MCF 10A (cell line): ENCODE results near the gene ARMC9. TPM values are rescaled to one million over a fixed set of nuclear protein-coding genes. Genes with fewer than 3 reads are reported as not detected.
"Not testable (repeated sequence)": the region's sequence is repeated elsewhere in the genome, so short reads cannot be mapped to it uniquely, and the experiment has no call there.

Experiments used
- BruUV-seq: library from RNA; stranded (reverse); fragments of 400-500 nt; replicated peaks from 2 replicates; lab custom pipeline; 2021; lab: Mats Ljungman, UMichigan
- CTCF ChIA-PET: fragments of 300-600 bp; sonication (Branson Sonifier 250); formaldehyde crosslinking; extraction: SDS; loops from one replicate; lab custom pipeline; 2021; ENCODE audit warnings: antibody characterized with exemption, inconsistent platforms; lab: Yijun Ruan, JAX
- POLR2A ChIA-PET: fragments of 300-600, 350-650 bp; sonication (Branson Sonifier 250); formaldehyde crosslinking; extraction: SDS; loops from one replicate; lab custom pipeline; 2020; ENCODE audit warnings: antibody characterized with exemption, inconsistent platforms; lab: Yijun Ruan, JAX
- DNase-seq: peaks from one replicate; pipeline ENCODE4 v3.0.0-alpha.2; 2018; ENCODE audit not compliant: unreplicated experiment
- H3K27ac Mint-ChIP-seq: one replicate; pipeline ENCODE4 v1.8.0; 2022; ENCODE audit warnings: mild to moderate bottlenecking, low read depth, mixed read lengths; ENCODE audit not compliant: unreplicated experiment
- H3K27me3 Mint-ChIP-seq: one replicate; pipeline ENCODE4 v1.8.0; 2022; ENCODE audit warnings: mixed read lengths; ENCODE audit not compliant: insufficient read depth, unreplicated experiment
- H3K36me3 Mint-ChIP-seq: one replicate; pipeline ENCODE4 v1.8.0; 2022; ENCODE audit warnings: mild to moderate bottlenecking, moderate library complexity, mixed read lengths; ENCODE audit not compliant: insufficient read depth, unreplicated experiment
- H3K4me1 Mint-ChIP-seq: one replicate; pipeline ENCODE4 v1.8.0; 2022; ENCODE audit warnings: mixed read lengths; ENCODE audit not compliant: insufficient read depth, unreplicated experiment
- H3K4me3 Mint-ChIP-seq: one replicate; pipeline ENCODE4 v1.8.0; 2022; ENCODE audit warnings: mild to moderate bottlenecking, moderate library complexity, mixed read lengths; ENCODE audit not compliant: unreplicated experiment
- H3K9me3 Mint-ChIP-seq: one replicate; pipeline ENCODE4 v1.8.0; 2022; ENCODE audit warnings: mixed read lengths; ENCODE audit not compliant: unreplicated experiment
- intact Hi-C: fragments of 100-400 bp; cut with micrococcal nuclease; formaldehyde crosslinking; loops from 2 replicates; pipeline ENCODE4 v1.14.1; 2022
- total RNA-seq: library from RNA; stranded (reverse); gene quantifications from 2 replicates; pipeline ENCODE4 v1.2.3, GENCODE V29; 2022
- TF ChIP-seq, protein P1 (sequence below): fragments of 200-600 bp; IDR thresholded peaks from one replicate; pipeline ENCODE4 v1.8.0; 2022; ENCODE audit warnings: antibody characterized with exemption, mild to moderate bottlenecking; ENCODE audit not compliant: unreplicated experiment

The ARMC9 gene
- total RNA-seq, 1 experiment from 2014 or later, result 16.5 TPM

DNA sequence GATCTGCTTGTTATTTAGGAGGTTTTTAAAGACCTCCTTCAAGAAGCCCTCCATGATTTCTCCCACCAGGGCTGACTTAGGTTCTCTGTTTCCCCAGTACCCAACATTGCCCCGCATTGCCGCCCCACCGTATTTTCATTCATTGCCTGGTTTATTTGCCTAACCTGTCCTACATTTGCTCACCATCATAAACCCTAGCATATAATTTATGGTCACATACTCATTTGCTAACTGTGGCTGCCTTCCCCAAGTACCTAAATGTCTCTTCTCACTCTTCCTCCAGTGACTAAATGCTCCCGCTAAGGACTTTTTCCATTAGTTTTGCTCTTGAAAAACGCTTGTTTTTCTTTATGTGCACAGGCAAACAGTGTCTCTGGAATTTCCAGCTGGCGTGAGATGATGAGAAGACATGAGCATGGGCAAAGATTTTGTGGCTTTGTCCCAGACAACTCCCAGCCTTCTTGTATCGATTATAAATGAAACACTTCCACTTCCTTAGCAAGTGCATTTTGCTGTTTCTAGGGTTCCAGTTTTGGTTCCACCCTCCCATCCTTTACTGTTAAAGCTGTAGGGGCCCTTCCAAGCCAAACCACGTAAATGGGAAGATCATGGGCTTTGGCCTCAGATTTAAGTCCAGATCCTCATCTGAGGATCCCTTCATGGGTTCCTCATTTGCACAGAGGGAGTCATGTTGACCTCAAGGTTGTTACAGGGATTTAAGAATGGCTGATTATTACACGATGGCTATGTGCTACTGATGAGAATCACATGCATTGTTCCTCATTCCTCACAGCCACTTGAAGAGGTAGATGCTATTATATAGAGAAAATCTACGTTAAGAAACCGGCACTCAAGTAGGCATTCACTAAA lies 21.0 kb upstream of the ARMC9 start:
- H3K36me3 Mint-ChIP-seq, result peaks cover 30% of the 10 kb centered on the region
- BruUV-seq, result no TSS peak

DNA sequence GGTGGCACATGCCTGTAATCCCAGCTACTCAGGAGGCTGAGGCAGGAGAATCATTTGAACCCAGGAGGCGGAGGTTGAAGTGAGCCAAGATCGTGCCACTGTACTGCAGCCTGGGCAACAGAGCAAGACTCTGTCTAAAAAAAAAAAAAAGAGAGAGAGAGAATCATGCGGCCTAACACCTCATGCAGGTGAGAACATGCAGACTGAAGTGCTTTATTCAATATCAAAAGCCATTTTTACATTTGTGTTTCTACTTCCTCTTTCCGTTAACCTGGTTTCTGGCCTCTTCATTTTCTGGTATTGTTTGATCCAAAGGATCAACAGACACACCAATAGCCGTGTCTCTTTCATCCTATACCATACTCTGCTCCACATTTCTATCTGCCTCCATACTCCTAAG lies 19.6 kb upstream of the ARMC9 start:
- H3K27ac Mint-ChIP-seq, BruUV-seq, H3K27me3 Mint-ChIP-seq, DNase-seq, intact Hi-C loops, H3K4me3 Mint-ChIP-seq, H3K4me1 Mint-ChIP-seq, H3K9me3 Mint-ChIP-seq: not testable (repeated sequence)
- ChIA-PET POLR2A (interaction anchor here (0.7 kb wide), 1 partner anchor 13 kb away, joined by 3 read pairs; no protein-coding TSS in a partner anchor), CTCF (interaction anchor here (0.7 kb wide), 1 partner anchor 74 kb away, joined by 4 read pairs; no protein-coding TSS in a partner anchor)
- H3K36me3 Mint-ChIP-seq, result peaks cover 22% of the 10 kb centered on the region

More for the DNA sequence above, 21.0 kb upstream of the ARMC9 start:
- DNase-seq, result no peak
- intact Hi-C loops, result no loop called here
- ChIA-PET POLR2A (no interaction called here), CTCF (no interaction called here)
- H3K27ac Mint-ChIP-seq, result no peak overlapping the region
- H3K9me3 Mint-ChIP-seq, result no peaks in the 10 kb centered on the region
- H3K4me3 Mint-ChIP-seq, result no peak overlapping the region
- TF ChIP-seq, protein P1, sequence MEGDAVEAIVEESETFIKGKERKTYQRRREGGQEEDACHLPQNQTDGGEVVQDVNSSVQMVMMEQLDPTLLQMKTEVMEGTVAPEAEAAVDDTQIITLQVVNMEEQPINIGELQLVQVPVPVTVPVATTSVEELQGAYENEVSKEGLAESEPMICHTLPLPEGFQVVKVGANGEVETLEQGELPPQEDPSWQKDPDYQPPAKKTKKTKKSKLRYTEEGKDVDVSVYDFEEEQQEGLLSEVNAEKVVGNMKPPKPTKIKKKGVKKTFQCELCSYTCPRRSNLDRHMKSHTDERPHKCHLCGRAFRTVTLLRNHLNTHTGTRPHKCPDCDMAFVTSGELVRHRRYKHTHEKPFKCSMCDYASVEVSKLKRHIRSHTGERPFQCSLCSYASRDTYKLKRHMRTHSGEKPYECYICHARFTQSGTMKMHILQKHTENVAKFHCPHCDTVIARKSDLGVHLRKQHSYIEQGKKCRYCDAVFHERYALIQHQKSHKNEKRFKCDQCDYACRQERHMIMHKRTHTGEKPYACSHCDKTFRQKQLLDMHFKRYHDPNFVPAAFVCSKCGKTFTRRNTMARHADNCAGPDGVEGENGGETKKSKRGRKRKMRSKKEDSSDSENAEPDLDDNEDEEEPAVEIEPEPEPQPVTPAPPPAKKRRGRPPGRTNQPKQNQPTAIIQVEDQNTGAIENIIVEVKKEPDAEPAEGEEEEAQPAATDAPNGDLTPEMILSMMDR, result no peak
- H3K27me3 Mint-ChIP-seq, result no peaks in the 10 kb centered on the region
- no peaks in the 10 kb centered on the region for H3K4me1 Mint-ChIP-seq

DNA sequence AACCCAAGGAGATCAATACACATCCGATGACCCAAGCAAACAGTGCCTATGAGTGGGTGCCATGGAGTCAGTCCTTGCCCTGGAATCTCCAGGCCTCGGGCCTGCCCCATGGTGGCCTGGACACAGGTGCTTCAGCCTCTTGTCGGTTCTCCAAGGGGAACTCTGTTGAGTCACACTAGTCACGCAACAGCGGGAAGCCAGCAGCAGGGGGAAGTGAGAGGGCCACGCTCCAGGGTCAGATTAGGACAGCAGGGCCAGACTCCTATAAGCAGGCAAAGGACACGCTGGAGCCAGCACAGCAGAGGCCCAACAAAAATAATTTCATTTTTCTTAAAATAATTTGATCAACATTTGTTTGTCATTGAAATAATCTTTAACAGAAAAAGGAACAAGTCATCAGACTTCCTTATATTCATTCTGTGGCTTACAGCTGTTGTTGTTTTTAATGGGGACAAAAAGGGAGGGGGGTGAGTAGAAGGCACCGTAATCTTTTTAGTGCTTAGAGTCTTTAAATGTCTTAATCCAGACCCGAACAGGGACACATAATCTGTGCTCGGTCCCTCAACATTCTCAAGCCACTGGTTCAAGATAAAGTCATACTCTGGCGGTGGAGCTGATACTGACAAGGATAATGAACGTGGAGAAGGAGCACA lies 16.4 kb upstream of the ARMC9 start:
- H3K36me3 Mint-ChIP-seq, result no peaks in the 10 kb centered on the region
- H3K27me3 Mint-ChIP-seq, result no peaks in the 10 kb centered on the region
- intact Hi-C loops, result no loop called here
- no peaks in the 10 kb centered on the region for H3K9me3 Mint-ChIP-seq
- peak; percentile 68 for DNase-seq
- TF ChIP-seq, protein P1, result no peak
- no peak overlapping the region for H3K27ac Mint-ChIP-seq
- POLR2A ChIA-PET, result interaction anchor here (1.5 kb wide), 1 partner anchor 16 kb away, joined by 3 read pairs; the partner anchor contains the start of gene ARMC9
- CTCF ChIA-PET, result interaction anchor here (0.7 kb wide), 1 partner anchor 270 kb away, joined by 3 read pairs; no protein-coding TSS in a partner anchor
- no peak overlapping the region for H3K4me3 Mint-ChIP-seq
- BruUV-seq, result no TSS peak
- H3K4me1 Mint-ChIP-seq, result no peaks in the 10 kb centered on the region

DNA sequence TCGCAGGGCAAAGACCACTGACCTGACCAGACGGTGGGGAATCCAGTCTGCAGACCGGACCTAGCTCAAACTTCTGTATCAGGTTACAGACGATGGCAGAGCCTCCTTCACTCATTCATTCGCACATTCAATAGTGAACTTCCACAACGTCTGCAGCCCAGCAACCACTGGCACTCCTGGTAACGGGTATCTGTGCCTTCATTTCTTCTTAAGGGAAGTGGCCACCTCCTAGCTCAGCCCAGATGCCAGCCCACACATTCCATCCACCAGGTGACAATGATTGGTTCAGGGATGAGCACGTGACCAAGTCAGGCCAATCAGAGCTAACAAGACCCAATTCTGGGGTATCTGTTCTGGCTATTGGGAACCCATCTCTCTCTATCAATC lies 15.9 kb upstream of the ARMC9 start:
- H3K9me3 Mint-ChIP-seq, result no peaks in the 10 kb centered on the region
- TF ChIP-seq, protein P1, result no peak

More for the DNA sequence above, 15.9 kb upstream of the ARMC9 start:
- Mint-ChIP-seq H3K4me3 (no peak overlapping the region), H3K4me1 (no peaks in the 10 kb centered on the region), H3K27ac (no peak overlapping the region), H3K36me3 (no peaks in the 10 kb centered on the region), H3K27me3 (no peaks in the 10 kb centered on the region)
- POLR2A ChIA-PET, result interaction anchor here (1.5 kb wide), 1 partner anchor 16 kb away, joined by 3 read pairs; the partner anchor contains the start of gene ARMC9
- CTCF ChIA-PET, result interaction anchor here (0.7 kb wide), 1 partner anchor 269 kb away, joined by 3 read pairs; no protein-coding TSS in a partner anchor
- intact Hi-C loops, result no loop called here
- DNase-seq, result no peak
- no TSS peak for BruUV-seq
